H1 (cell line): Measurements from ENCODE around the gene STK39. TPM values are rescaled to one million over a fixed set of nuclear protein-coding genes. Genes with fewer than 3 reads are reported as not detected.

Experiments used
- CBX8 ChIP-seq: fragments of 300-800, 300-1000 bp; sonication (generic); IDR thresholded peaks from 2 replicates; pipeline ENCODE4 v1.7.1; 2016; ENCODE audit warnings: low read depth, low read length, borderline replicate concordance
- CEBPB ChIP-seq: IDR thresholded peaks from 2 replicates; pipeline ENCODE4 v1.6.1; 2012; ENCODE audit warnings: low read depth, low read length
- KDM5A ChIP-seq: fragments of 200-600 bp; IDR thresholded peaks from 2 replicates; pipeline ENCODE4 v1.7.1; 2012; ENCODE audit warnings: mild to moderate bottlenecking, low read length, inconsistent platforms, mixed read lengths
- RAD21 ChIP-seq, 2 experiments: IDR thresholded peaks in 1 of 2; conservative IDR thresholded peaks in 1 of 2; 2 replicates each; pipeline ENCODE4 v1.6.1; 2011; ENCODE audit warnings: low read depth in 2 of 2, low read length in 2 of 2, improper control_type of control experiment in 1 of 2, inconsistent platforms in 1 of 2, mild to moderate bottlenecking in 1 of 2, moderate library complexity in 1 of 2
- RFX5 ChIP-seq: IDR thresholded peaks from 2 replicates; pipeline ENCODE4 v1.6.1; 2011; ENCODE audit warnings: low read depth, low read length, improper control_type of control experiment, borderline replicate concordance
- SP1 ChIP-seq: IDR thresholded peaks from 2 replicates; pipeline ENCODE4 v1.6.1; 2011; ENCODE audit warnings: low read depth, low read length
- polyA plus RNA-seq, 7 experiments: library from polyadenylated mRNA; depleted of rRNA in 3 of 7; stranded (reverse) in 5 of 7; unstranded in 2 of 7; fragments of >200 nt in 5 of 7; fragments of 200-250 nt in 2 of 7; gene quantifications; 1 replicate in 5 of 7; 2 replicates in 1 of 7; 4 replicates in 1 of 7; pipeline versions ENCODE4 v1.2.1 to v1.2.3, GENCODE V29; 2011 to 2013; ENCODE audit warnings: missing spikeins in 2 of 7, mixed read lengths in 2 of 7
- total RNA-seq: library from RNA; stranded (reverse); fragmentation: NEBNext Ultra II Directional; extraction: Animal tissue kit (Norgen Biotek cat#: 25700); gene quantifications from 2 replicates; pipeline ENCODE4 v1.2.1, GENCODE V29; 2021
- TF ChIP-seq, protein P1 (sequence below): fragments of 300-600 bp; sonication (generic); IDR thresholded peaks from 2 replicates; pipeline ENCODE4 v1.7.1; 2012; ENCODE audit warnings: low read length, moderate library complexity, mild to moderate bottlenecking, inconsistent platforms; ENCODE audit not compliant: insufficient replicate concordance
- TF ChIP-seq, protein P2 (sequence below): IDR thresholded peaks from 2 replicates; pipeline ENCODE4 v1.6.1; 2012; ENCODE audit warnings: low read length, inconsistent platforms

The STK39 gene
- total and polyA plus RNA-seq, 2 of the 8 experiments (the other 6 are each of a cell fraction or from before 2014, with no cell fraction given), result 13.7 to 23.8 TPM

DNA sequence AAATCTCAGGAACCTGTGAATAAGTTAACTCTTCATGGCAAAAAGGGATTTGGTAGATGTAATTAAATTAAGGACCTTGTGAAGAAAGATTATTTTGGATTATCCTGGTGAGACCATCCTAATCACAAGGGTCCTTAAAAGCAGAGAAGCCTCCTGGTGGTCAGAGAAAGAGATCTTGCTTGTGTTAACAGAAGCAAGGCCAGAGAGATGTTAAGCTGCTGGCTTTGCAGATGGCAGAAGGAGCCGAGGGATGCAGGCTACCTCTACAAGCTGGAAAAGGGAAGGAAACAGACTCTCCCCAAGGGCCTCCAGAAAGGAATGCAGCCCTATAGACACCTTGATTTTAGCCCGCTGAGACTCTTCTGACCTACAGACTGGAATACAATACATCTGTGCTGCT lies 197.0 kb downstream of the STK39 start (continued):
- TF ChIP-seq, protein P1, sequence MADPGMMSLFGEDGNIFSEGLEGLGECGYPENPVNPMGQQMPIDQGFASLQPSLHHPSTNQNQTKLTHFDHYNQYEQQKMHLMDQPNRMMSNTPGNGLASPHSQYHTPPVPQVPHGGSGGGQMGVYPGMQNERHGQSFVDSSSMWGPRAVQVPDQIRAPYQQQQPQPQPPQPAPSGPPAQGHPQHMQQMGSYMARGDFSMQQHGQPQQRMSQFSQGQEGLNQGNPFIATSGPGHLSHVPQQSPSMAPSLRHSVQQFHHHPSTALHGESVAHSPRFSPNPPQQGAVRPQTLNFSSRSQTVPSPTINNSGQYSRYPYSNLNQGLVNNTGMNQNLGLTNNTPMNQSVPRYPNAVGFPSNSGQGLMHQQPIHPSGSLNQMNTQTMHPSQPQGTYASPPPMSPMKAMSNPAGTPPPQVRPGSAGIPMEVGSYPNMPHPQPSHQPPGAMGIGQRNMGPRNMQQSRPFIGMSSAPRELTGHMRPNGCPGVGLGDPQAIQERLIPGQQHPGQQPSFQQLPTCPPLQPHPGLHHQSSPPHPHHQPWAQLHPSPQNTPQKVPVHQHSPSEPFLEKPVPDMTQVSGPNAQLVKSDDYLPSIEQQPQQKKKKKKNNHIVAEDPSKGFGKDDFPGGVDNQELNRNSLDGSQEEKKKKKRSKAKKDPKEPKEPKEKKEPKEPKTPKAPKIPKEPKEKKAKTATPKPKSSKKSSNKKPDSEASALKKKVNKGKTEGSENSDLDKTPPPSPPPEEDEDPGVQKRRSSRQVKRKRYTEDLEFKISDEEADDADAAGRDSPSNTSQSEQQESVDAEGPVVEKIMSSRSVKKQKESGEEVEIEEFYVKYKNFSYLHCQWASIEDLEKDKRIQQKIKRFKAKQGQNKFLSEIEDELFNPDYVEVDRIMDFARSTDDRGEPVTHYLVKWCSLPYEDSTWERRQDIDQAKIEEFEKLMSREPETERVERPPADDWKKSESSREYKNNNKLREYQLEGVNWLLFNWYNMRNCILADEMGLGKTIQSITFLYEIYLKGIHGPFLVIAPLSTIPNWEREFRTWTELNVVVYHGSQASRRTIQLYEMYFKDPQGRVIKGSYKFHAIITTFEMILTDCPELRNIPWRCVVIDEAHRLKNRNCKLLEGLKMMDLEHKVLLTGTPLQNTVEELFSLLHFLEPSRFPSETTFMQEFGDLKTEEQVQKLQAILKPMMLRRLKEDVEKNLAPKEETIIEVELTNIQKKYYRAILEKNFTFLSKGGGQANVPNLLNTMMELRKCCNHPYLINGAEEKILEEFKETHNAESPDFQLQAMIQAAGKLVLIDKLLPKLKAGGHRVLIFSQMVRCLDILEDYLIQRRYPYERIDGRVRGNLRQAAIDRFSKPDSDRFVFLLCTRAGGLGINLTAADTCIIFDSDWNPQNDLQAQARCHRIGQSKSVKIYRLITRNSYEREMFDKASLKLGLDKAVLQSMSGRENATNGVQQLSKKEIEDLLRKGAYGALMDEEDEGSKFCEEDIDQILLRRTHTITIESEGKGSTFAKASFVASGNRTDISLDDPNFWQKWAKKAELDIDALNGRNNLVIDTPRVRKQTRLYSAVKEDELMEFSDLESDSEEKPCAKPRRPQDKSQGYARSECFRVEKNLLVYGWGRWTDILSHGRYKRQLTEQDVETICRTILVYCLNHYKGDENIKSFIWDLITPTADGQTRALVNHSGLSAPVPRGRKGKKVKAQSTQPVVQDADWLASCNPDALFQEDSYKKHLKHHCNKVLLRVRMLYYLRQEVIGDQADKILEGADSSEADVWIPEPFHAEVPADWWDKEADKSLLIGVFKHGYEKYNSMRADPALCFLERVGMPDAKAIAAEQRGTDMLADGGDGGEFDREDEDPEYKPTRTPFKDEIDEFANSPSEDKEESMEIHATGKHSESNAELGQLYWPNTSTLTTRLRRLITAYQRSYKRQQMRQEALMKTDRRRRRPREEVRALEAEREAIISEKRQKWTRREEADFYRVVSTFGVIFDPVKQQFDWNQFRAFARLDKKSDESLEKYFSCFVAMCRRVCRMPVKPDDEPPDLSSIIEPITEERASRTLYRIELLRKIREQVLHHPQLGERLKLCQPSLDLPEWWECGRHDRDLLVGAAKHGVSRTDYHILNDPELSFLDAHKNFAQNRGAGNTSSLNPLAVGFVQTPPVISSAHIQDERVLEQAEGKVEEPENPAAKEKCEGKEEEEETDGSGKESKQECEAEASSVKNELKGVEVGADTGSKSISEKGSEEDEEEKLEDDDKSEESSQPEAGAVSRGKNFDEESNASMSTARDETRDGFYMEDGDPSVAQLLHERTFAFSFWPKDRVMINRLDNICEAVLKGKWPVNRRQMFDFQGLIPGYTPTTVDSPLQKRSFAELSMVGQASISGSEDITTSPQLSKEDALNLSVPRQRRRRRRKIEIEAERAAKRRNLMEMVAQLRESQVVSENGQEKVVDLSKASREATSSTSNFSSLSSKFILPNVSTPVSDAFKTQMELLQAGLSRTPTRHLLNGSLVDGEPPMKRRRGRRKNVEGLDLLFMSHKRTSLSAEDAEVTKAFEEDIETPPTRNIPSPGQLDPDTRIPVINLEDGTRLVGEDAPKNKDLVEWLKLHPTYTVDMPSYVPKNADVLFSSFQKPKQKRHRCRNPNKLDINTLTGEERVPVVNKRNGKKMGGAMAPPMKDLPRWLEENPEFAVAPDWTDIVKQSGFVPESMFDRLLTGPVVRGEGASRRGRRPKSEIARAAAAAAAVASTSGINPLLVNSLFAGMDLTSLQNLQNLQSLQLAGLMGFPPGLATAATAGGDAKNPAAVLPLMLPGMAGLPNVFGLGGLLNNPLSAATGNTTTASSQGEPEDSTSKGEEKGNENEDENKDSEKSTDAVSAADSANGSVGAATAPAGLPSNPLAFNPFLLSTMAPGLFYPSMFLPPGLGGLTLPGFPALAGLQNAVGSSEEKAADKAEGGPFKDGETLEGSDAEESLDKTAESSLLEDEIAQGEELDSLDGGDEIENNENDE, result no peak
- TF ChIP-seq SP1 (no peak), CBX8 (no peak), RAD21 (IDR thresholded peaks at IDR 0.05 in 1 of 2, conservative IDR thresholded peaks at IDR 0.05 in 1 of 2; ENCODE audit: low read depth in 2 of 2, low read length in 2 of 2) (peak; percentile 24 to 44; a peak in 3 of 4 replicates), RFX5 (no peak), KDM5A (no peak), CEBPB (no peak)
- TF ChIP-seq, protein P2, sequence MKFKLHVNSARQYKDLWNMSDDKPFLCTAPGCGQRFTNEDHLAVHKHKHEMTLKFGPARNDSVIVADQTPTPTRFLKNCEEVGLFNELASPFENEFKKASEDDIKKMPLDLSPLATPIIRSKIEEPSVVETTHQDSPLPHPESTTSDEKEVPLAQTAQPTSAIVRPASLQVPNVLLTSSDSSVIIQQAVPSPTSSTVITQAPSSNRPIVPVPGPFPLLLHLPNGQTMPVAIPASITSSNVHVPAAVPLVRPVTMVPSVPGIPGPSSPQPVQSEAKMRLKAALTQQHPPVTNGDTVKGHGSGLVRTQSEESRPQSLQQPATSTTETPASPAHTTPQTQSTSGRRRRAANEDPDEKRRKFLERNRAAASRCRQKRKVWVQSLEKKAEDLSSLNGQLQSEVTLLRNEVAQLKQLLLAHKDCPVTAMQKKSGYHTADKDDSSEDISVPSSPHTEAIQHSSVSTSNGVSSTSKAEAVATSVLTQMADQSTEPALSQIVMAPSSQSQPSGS, result no peak
